Measurements from ENCODE around the gene MAN1B1. TPM values are rescaled to one million over a fixed set of nuclear protein-coding genes. Genes with fewer than 3 reads are reported as not detected.

MAN1B1 gene
- polyA plus RNA-seq, 1 donor (not counting 4 experiments of a cell fraction or from before 2014, with no cell fraction given) = 34.3 TPM

- Histone ChIP-seq H3K27ac (ENCODE audit: control insufficient read depth, insufficient read depth, low read length) (no peak overlapping the region), H3K79me2 (ENCODE audit: control insufficient read depth, insufficient read depth, low read length) (no peaks in the 10 kb centered on the region), H3K4me3 (ENCODE audit: control insufficient read depth in 2 of 3, extremely low read depth in 1 of 3, insufficient read depth in 2 of 3, low read depth in 1 of 3, low read length in 3 of 3) (no peak overlapping the region), H3K36me3 (ENCODE audit: control insufficient read depth in 2 of 2, extremely low read depth in 1 of 2, insufficient read depth in 2 of 2, low read length in 2 of 2) (no peaks in the 10 kb centered on the region), H3K9ac (ENCODE audit: control insufficient read depth, extremely low read depth, insufficient read depth, low read length) (no peak overlapping the region), H3K27me3 (ENCODE audit: control insufficient read depth, extremely low read depth, insufficient read depth, low read length) (peaks cover 47% of the 10 kb centered on the region), H3K9me3 (ENCODE audit: control insufficient read depth, low read depth, low read length) (no peaks in the 10 kb centered on the region), H2AFZ (ENCODE audit: control insufficient read depth, low read length) (no peak overlapping the region), H3K4me2 (ENCODE audit: control insufficient read depth, extremely low read depth, insufficient read depth, low read depth, low read length) (no peak overlapping the region), H3K9me1 (ENCODE audit: control insufficient read depth, extremely low read depth, insufficient read depth, low read length) (no peaks in the 10 kb centered on the region), H4K20me1 (ENCODE audit: control insufficient read depth, extremely low read depth, insufficient read depth, low read length) (no peaks in the 10 kb centered on the region), H3K4me1 (ENCODE audit: control insufficient read depth, extremely low read depth, insufficient read depth, low read length) (no peaks in the 10 kb centered on the region)
- dilution Hi-C loops (cut with MboI; ENCODE audit: extremely low pct_ligation_motif_present, low sequenced_read_pairs) = no loop called here
- no peak for DNase-seq (ENCODE audit: low read depth, low spot score)
- no peak for TF ChIP-seq CTCF (optimal IDR thresholded peaks at IDR 0.05 in 1 of 3, IDR thresholded peaks at IDR 0.05 in 1 of 3, conservative IDR thresholded peaks at IDR 0.05 in 1 of 3; ENCODE audit: extremely low read depth in 1 of 3, insufficient read depth in 2 of 3, low read length in 3 of 3)
- TF ChIP-seq EZH2 (IDR thresholded peaks at IDR 0.05; ENCODE audit: low read length) = no peak
- FAIRE-seq = no peak
Observed at GRCh38 chr9:137143459-137143858, 56.7 kb downstream of the MAN1B1 start.

- DNase-seq (ENCODE audit: low read depth, low spot score) (no peak), FAIRE-seq (no peak)
- Histone ChIP-seq H3K27me3 (ENCODE audit: control insufficient read depth, extremely low read depth, insufficient read depth, low read length) (peaks cover 25% of the 10 kb centered on the region), H3K4me1 (ENCODE audit: control insufficient read depth, extremely low read depth, insufficient read depth, low read length) (no peaks in the 10 kb centered on the region), H3K36me3 (ENCODE audit: control insufficient read depth in 2 of 2, extremely low read depth in 1 of 2, insufficient read depth in 2 of 2, low read length in 2 of 2) (no peaks in the 10 kb centered on the region), H4K20me1 (ENCODE audit: control insufficient read depth, extremely low read depth, insufficient read depth, low read length) (no peaks in the 10 kb centered on the region), H3K4me3 (ENCODE audit: control insufficient read depth in 2 of 3, extremely low read depth in 1 of 3, insufficient read depth in 2 of 3, low read depth in 1 of 3, low read length in 3 of 3) (no peak overlapping the region), H3K9ac (ENCODE audit: control insufficient read depth, extremely low read depth, insufficient read depth, low read length) (no peak overlapping the region), H3K79me2 (ENCODE audit: control insufficient read depth, insufficient read depth, low read length) (no peaks in the 10 kb centered on the region), H3K4me2 (ENCODE audit: control insufficient read depth, extremely low read depth, insufficient read depth, low read depth, low read length) (no peak overlapping the region), H3K9me1 (ENCODE audit: control insufficient read depth, extremely low read depth, insufficient read depth, low read length) (no peaks in the 10 kb centered on the region), H3K27ac (ENCODE audit: control insufficient read depth, insufficient read depth, low read length) (no peak overlapping the region), H2AFZ (ENCODE audit: control insufficient read depth, low read length) (no peak overlapping the region), H3K9me3 (ENCODE audit: control insufficient read depth, low read depth, low read length) (no peaks in the 10 kb centered on the region)
- TF ChIP-seq EZH2 (IDR thresholded peaks at IDR 0.05; ENCODE audit: low read length) (no peak), CTCF (optimal IDR thresholded peaks at IDR 0.05 in 1 of 3, IDR thresholded peaks at IDR 0.05 in 1 of 3, conservative IDR thresholded peaks at IDR 0.05 in 1 of 3; ENCODE audit: extremely low read depth in 1 of 3, insufficient read depth in 2 of 3, low read length in 3 of 3) (no peak)
- dilution Hi-C loops (cut with MboI; ENCODE audit: extremely low pct_ligation_motif_present, low sequenced_read_pairs) = no loop called here
Observed at GRCh38 chr9:137145731-137146526, 59.1 kb downstream of the MAN1B1 start.

Measured in keratinocyte (primary cell).